AG10803 (cell line): Measurements from ENCODE around the gene PRKCZ.

ENCODE experiments used
- DNase-seq: peaks from one replicate; pipeline ENCODE4 v3.0.0; 2010; ENCODE audit warnings: low read depth
- H3K4me3 ChIP-seq: 2 replicates; pipeline ENCODE4 v1.5.1; 2011; ENCODE audit warnings: mild to moderate bottlenecking, low read length, control low read depth
- CTCF ChIP-seq: conservative IDR thresholded peaks from 2 replicates; pipeline ENCODE4 v1.5.1; 2011; ENCODE audit warnings: mild to moderate bottlenecking, low read length, control low read depth, inconsistent platforms

The PRKCZ gene

GRCh38 chr1:2189459-2190425 is 139.5 kb downstream of the PRKCZ start:
- 0 out of 2 replicates have a peak, but pooled peaks have one; percentile 4 for TF ChIP-seq CTCF
- peak; percentile 95 for DNase-seq
- H3K4me3 ChIP-seq = peak overlapping the region; percentile 73

- TF ChIP-seq CTCF = no peak
- peak overlapping the region; percentile 73 for H3K4me3 ChIP-seq
- DNase-seq = no peak
These were observed 140.3 kb downstream of the PRKCZ start for GRCh38 chr1:2190491-2190976.

- TF ChIP-seq CTCF = no peak
- DNase-seq = peak; percentile 83
- H3K4me3 ChIP-seq = peak overlapping the region; percentile 26
These were observed 142.1 kb downstream of the PRKCZ start for GRCh38 chr1:2192031-2192995.

GRCh38 chr1:2193514-2194281 is 143.5 kb downstream of the PRKCZ start:
- DNase-seq = no peak
- H3K4me3 ChIP-seq = peak overlapping the region; percentile 58
- TF ChIP-seq CTCF = no peak

GRCh38 chr1:2194319-2194897 is 144.2 kb downstream of the PRKCZ start, which contains the start of gene FAAP20:
Gene FAAP20 (minus strand): TSS chr1:2194772. CDS start chr1:2194749, 23 bp downstream.
- DNase-seq = peak; percentile 54
- TF ChIP-seq CTCF = no peak
- H3K4me3 ChIP-seq = peak within 1 kb of the TSS; percentile 64
